ENCODE data around the gene ZNF33A. TPM values are rescaled to one million over a fixed set of nuclear protein-coding genes. Genes with fewer than 3 reads are reported as not detected.
"Not testable (repeated sequence)": the region's sequence is repeated elsewhere in the genome, so short reads cannot be mapped to it uniquely, and the experiment has no call there.

The ZNF33A gene
- total RNA-seq, 1 experiment from 2014 or later, result 27.5 TPM

- Histone ChIP-seq H3K27me3 (ENCODE audit: insufficient read depth, low read depth) (no peaks in the 10 kb centered on the region), H3K9me3 (ENCODE audit: insufficient read depth, low read depth) (no peaks in the 10 kb centered on the region), H3K4me1 (replicated peaks; ENCODE audit: insufficient read depth) (no peaks in the 10 kb centered on the region), H2AFZ (no peak overlapping the region), H3F3A (ENCODE audit: insufficient read depth, low read depth) (no peaks in the 10 kb centered on the region), H4K20me1 (ENCODE audit: insufficient read depth) (no peaks in the 10 kb centered on the region), H3K4me3 (no peak overlapping the region), H3K36me3 (ENCODE audit: low read depth) (no peaks in the 10 kb centered on the region), H3K4me2 (no peak overlapping the region), H3K9me2 (ENCODE audit: insufficient read depth) (no peaks in the 10 kb centered on the region), H3K27ac (no peak overlapping the region), H3K79me2 (ENCODE audit: low read depth) (no peaks in the 10 kb centered on the region)
- intact Hi-C loops (cut with micrococcal nuclease; ENCODE audit: unreplicated experiment), result no loop called here
- no TSS peak for BruUV-seq (replicated peaks)
- ChIA-PET POLR2A (ENCODE audit: unreplicated experiment) (no interaction called here), CTCF (no interaction called here)
- DNase-seq, result no peak
- TF ChIP-seq CTCF (conservative IDR thresholded peaks at IDR 0.05) (no peak), EZH2 (IDR thresholded peaks at IDR 0.05; ENCODE audit: low read depth) (no peak)
Observed at GRCh38 chr10:38070501-38070900, 60.0 kb downstream of the ZNF33A start.

- Histone ChIP-seq H3K9me3 (ENCODE audit: insufficient read depth, low read depth) (no peaks in the 10 kb centered on the region), H4K20me1 (ENCODE audit: insufficient read depth) (no peaks in the 10 kb centered on the region), H3K79me2 (ENCODE audit: low read depth) (no peaks in the 10 kb centered on the region), H3K4me2 (no peak overlapping the region), H3K27me3 (ENCODE audit: insufficient read depth, low read depth) (no peaks in the 10 kb centered on the region), H3K27ac (no peak overlapping the region), H2AFZ (no peak overlapping the region), H3K36me3 (ENCODE audit: low read depth) (no peaks in the 10 kb centered on the region), H3K9me2 (ENCODE audit: insufficient read depth) (no peaks in the 10 kb centered on the region), H3K4me1 (replicated peaks; ENCODE audit: insufficient read depth) (no peaks in the 10 kb centered on the region), H3F3A (ENCODE audit: insufficient read depth, low read depth) (no peaks in the 10 kb centered on the region), H3K4me3 (no peak overlapping the region)
- DNase-seq, result no peak
- intact Hi-C loops (cut with micrococcal nuclease; ENCODE audit: unreplicated experiment), result no loop called here
- BruUV-seq (replicated peaks), result no TSS peak
- CTCF ChIA-PET, result no interaction called here
- no peak for TF ChIP-seq EZH2 (IDR thresholded peaks at IDR 0.05; ENCODE audit: low read depth)
- no peak for TF ChIP-seq CTCF (conservative IDR thresholded peaks at IDR 0.05)
- POLR2A ChIA-PET (ENCODE audit: unreplicated experiment), result no interaction called here
Observed at GRCh38 chr10:38072552-38072951, 62.1 kb downstream of the ZNF33A start.

GRCh38 chr10:38076687-38077086 is 66.2 kb downstream of the ZNF33A start:
- intact Hi-C loops (cut with micrococcal nuclease; ENCODE audit: unreplicated experiment), result no loop called here
- H3K4me3 ChIP-seq, result no peak overlapping the region
- H3K27ac ChIP-seq, result no peak overlapping the region
- no peaks in the 10 kb centered on the region for H3K9me2 ChIP-seq (ENCODE audit: insufficient read depth)
- no TSS peak for BruUV-seq (replicated peaks)
- CTCF ChIA-PET, result no interaction called here
- no peaks in the 10 kb centered on the region for H4K20me1 ChIP-seq (ENCODE audit: insufficient read depth)
- DNase-seq, result no peak
- H3K27me3 ChIP-seq (ENCODE audit: insufficient read depth, low read depth), result no peaks in the 10 kb centered on the region
- no peaks in the 10 kb centered on the region for H3F3A ChIP-seq (ENCODE audit: insufficient read depth, low read depth)
- POLR2A ChIA-PET (ENCODE audit: unreplicated experiment), result no interaction called here
- no peak overlapping the region for H2AFZ ChIP-seq
- TF ChIP-seq EZH2 (IDR thresholded peaks at IDR 0.05; ENCODE audit: low read depth), result no peak
- no peak for TF ChIP-seq CTCF (conservative IDR thresholded peaks at IDR 0.05)
- H3K79me2 ChIP-seq (ENCODE audit: low read depth), result no peaks in the 10 kb centered on the region
- H3K4me2 ChIP-seq, result no peak overlapping the region
- H3K9me3 ChIP-seq (ENCODE audit: insufficient read depth, low read depth), result no peaks in the 10 kb centered on the region
- H3K36me3 ChIP-seq (ENCODE audit: low read depth), result no peaks in the 10 kb centered on the region
- H3K4me1 ChIP-seq (replicated peaks; ENCODE audit: insufficient read depth), result no peaks in the 10 kb centered on the region

- BruUV-seq (replicated peaks); DNase-seq; intact Hi-C loops (cut with micrococcal nuclease; ENCODE audit: unreplicated experiment); H3K9me3 ChIP-seq (ENCODE audit: insufficient read depth, low read depth); H3K27ac ChIP-seq; H3F3A ChIP-seq (ENCODE audit: insufficient read depth, low read depth); H3K4me2 ChIP-seq; H4K20me1 ChIP-seq (ENCODE audit: insufficient read depth); H3K27me3 ChIP-seq (ENCODE audit: insufficient read depth, low read depth); H3K4me3 ChIP-seq; H2AFZ ChIP-seq; H3K36me3 ChIP-seq (ENCODE audit: low read depth); H3K79me2 ChIP-seq (ENCODE audit: low read depth); H3K9me2 ChIP-seq (ENCODE audit: insufficient read depth); H3K4me1 ChIP-seq (replicated peaks; ENCODE audit: insufficient read depth): not testable (repeated sequence)
- ChIA-PET CTCF (interaction anchor here (0.6 kb wide), 1 partner anchor 116 kb away, joined by 11 read pairs; no protein-coding TSS in a partner anchor), POLR2A (ENCODE audit: unreplicated experiment) (interaction anchor here (0.6 kb wide), 2 partner anchors 117 to 237 kb away, joined by 5 to 38 read pairs; no protein-coding TSS in a partner anchor)
Observed at GRCh38 chr10:38093318-38093717, 82.8 kb downstream of the ZNF33A start.

Data from PC-9 (cell line).